IMR-90 (cell line): ENCODE measurements around the gene RNF141. TPM values are rescaled to one million over a fixed set of nuclear protein-coding genes. Genes with fewer than 3 reads are reported as not detected.

Experiments
- ATAC-seq: fragments of 200-7000 bp; cut with Tn5 transposase; 2 replicates; pipeline ENCODE4 v1.9.1; 2020; ENCODE audit warnings: low read depth, mild to moderate bottlenecking, moderate library complexity
- BruUV-seq: library from RNA; stranded (reverse); fragments of 400-500 nt; replicated peaks from 2 replicates; lab custom pipeline; 2021; lab: Mats Ljungman, UMichigan
- CTCF ChIA-PET: fragments of 300-600 bp; formaldehyde crosslinking; extraction: SDS; loops from one replicate; lab custom pipeline; 2021; ENCODE audit warnings: antibody characterized with exemption; lab: Yijun Ruan, JAX
- POLR2A ChIA-PET: fragments of 300-600 bp; sonication (Branson Sonifier 250); formaldehyde crosslinking; loops from one replicate; lab custom pipeline; 2022; ENCODE audit warnings: antibody characterized with exemption; ENCODE audit not compliant: unreplicated experiment; lab: Charles Lee
- DNase-seq: peaks from one replicate; pipeline ENCODE4 v3.0.0; 2013
- H2AFZ ChIP-seq: replicated peaks from 2 replicates; pipeline ENCODE3; 2013; ENCODE audit warnings: low read length, mild to moderate bottlenecking; ENCODE audit not compliant: poor library complexity
- H2AK5ac ChIP-seq: 2 replicates; pipeline ENCODE4 v1.6.1; 2013; ENCODE audit warnings: low read depth, low read length, inconsistent platforms
- H2AK9ac ChIP-seq: replicated peaks from 2 replicates; pipeline ENCODE3; 2013; ENCODE audit warnings: mild to moderate bottlenecking, low read depth, low read length, moderate library complexity; ENCODE audit not compliant: poor library complexity
- H2BK120ac ChIP-seq: 2 replicates; pipeline ENCODE4 v1.6.1; 2013; ENCODE audit warnings: low read depth, low read length, inconsistent platforms
- H2BK15ac ChIP-seq: 3 replicates; pipeline ENCODE4 v1.6.1; 2013; ENCODE audit warnings: low read depth, low read length, inconsistent platforms
- H2BK20ac ChIP-seq: 2 replicates; pipeline ENCODE4 v1.6.1; 2013; ENCODE audit warnings: low read depth, mild to moderate bottlenecking, inconsistent platforms, low read length, moderate library complexity
- H2BK5ac ChIP-seq: 2 replicates; pipeline ENCODE4 v1.6.1; 2013; ENCODE audit warnings: mild to moderate bottlenecking, low read depth, low read length, inconsistent platforms; ENCODE audit not compliant: poor library complexity, severe bottlenecking
- H3K14ac ChIP-seq: replicated peaks from 2 replicates; pipeline ENCODE4 v1.6.1; 2013; ENCODE audit warnings: low read depth, low read length, inconsistent platforms
- H3K18ac ChIP-seq: 2 replicates; pipeline ENCODE4 v1.6.1; 2013; ENCODE audit warnings: low read depth, low read length, control low read depth
- H3K23ac ChIP-seq: 2 replicates; pipeline ENCODE4 v1.6.1; 2013; ENCODE audit warnings: low read depth, low read length, inconsistent platforms
- H3K27ac ChIP-seq: 2 replicates; pipeline ENCODE4 v1.5.1; 2013; ENCODE audit warnings: mild to moderate bottlenecking, control low read depth, low read length; ENCODE audit not compliant: insufficient read depth
- H3K27me3 ChIP-seq: 2 replicates; pipeline ENCODE4 v1.6.1; 2013; ENCODE audit warnings: low read length; ENCODE audit not compliant: control insufficient read depth, insufficient read depth
- H3K36me3 ChIP-seq: 2 replicates; pipeline ENCODE4 v1.6.1; 2013; ENCODE audit warnings: low read length, mixed read lengths; ENCODE audit not compliant: control insufficient read depth, insufficient read depth
- H3K4ac ChIP-seq: 2 replicates; pipeline ENCODE4 v1.6.1; 2013; ENCODE audit warnings: low read depth, low read length, inconsistent platforms
- H3K4me1 ChIP-seq: 2 replicates; pipeline ENCODE4 v1.6.1; 2013; ENCODE audit warnings: low read length, mixed read lengths; ENCODE audit not compliant: control insufficient read depth, insufficient read depth
- H3K4me2 ChIP-seq: 2 replicates; pipeline ENCODE4 v1.6.1; 2013; ENCODE audit warnings: low read depth, mild to moderate bottlenecking, control low read depth, low read length, moderate library complexity
- H3K4me3 ChIP-seq: 2 replicates; pipeline ENCODE4 v1.5.1; 2013; ENCODE audit warnings: low read depth, mild to moderate bottlenecking, control low read depth, low read length, moderate library complexity; ENCODE audit not compliant: insufficient read depth
- H3K56ac ChIP-seq: 2 replicates; pipeline ENCODE4 v1.6.1; 2013; ENCODE audit warnings: low read length, inconsistent platforms; ENCODE audit not compliant: insufficient read depth; ENCODE audit errors: extremely low read depth
- H3K79me1 ChIP-seq, 2 experiments: 2 replicates each; pipeline ENCODE4 v1.6.1; 2013; ENCODE audit warnings: low read length in 2 of 2, inconsistent platforms in 1 of 2, low read depth in 1 of 2
- H3K9ac ChIP-seq: 2 replicates; pipeline ENCODE4 v1.6.1; 2013; ENCODE audit warnings: low read depth, low read length, control low read depth
- H3K9me1 ChIP-seq: 2 replicates; pipeline ENCODE4 v1.6.1; 2013; ENCODE audit warnings: low read length, inconsistent platforms; ENCODE audit not compliant: insufficient read depth
- H3K9me3 ChIP-seq: 2 replicates; pipeline ENCODE4 v1.6.1; 2013; ENCODE audit warnings: low read length; ENCODE audit not compliant: control insufficient read depth, insufficient read depth
- H4K20me1 ChIP-seq: 2 replicates; pipeline ENCODE4 v1.6.1; 2013; ENCODE audit warnings: low read length, inconsistent platforms; ENCODE audit not compliant: insufficient read depth
- H4K5ac ChIP-seq: 2 replicates; pipeline ENCODE4 v1.6.1; 2013; ENCODE audit warnings: mild to moderate bottlenecking, low read depth, low read length, control low read depth
- H4K8ac ChIP-seq, 2 experiments: 2 replicates each; pipeline ENCODE4 v1.6.1; 2013; ENCODE audit warnings: low read depth in 2 of 2, low read length in 2 of 2, control low read depth in 1 of 2, inconsistent platforms in 1 of 2
- H4K91ac ChIP-seq: 2 replicates; pipeline ENCODE4 v1.6.1; 2013; ENCODE audit warnings: low read depth, low read length, inconsistent platforms; ENCODE audit not compliant: insufficient read depth
- CHD1 ChIP-seq: IDR thresholded peaks from 2 replicates; pipeline ENCODE4 v1.6.1; 2012; ENCODE audit warnings: low read depth, low read length, improper control_type of control experiment
- WGBS, 2 experiments: methylation state at CpG; one replicate each; pipeline versions ENCODE4 v1.1.5 to v1.1.7; 2013; ENCODE audit warnings: missing lambda C conversion rate in 2 of 2; ENCODE audit not compliant: insufficient read length in 1 of 2; ENCODE audit errors: extremely low coverage in 2 of 2; 5-methylcytosine and 5-hydroxymethylcytosine counted together
- dilution Hi-C: fragments of 300-500 bp; cut with HindIII; formaldehyde crosslinking; loops from one replicate; pipeline ENCODE4 v1.14.3; 2018; ENCODE audit warnings: low sequenced_read_pairs; ENCODE audit not compliant: unreplicated experiment
- in situ Hi-C: fragments of 300-500 bp; cut with MboI; formaldehyde crosslinking; loops from 3 replicates; pipeline ENCODE4 v1.14.3; 2019; ENCODE audit warnings: low sequenced_read_pairs, inconsistent platforms, mixed read lengths
- intact Hi-C: fragments of 100-400 bp; cut with micrococcal nuclease; formaldehyde crosslinking; loops from 2 replicates; pipeline ENCODE4 v1.10.0; 2022
- polyA plus RNA-seq, 3 experiments: library from polyadenylated mRNA; depleted of rRNA; stranded (reverse); fragments of >200 nt; gene quantifications; 2 replicates each; pipeline ENCODE4 v1.2.3, GENCODE V29; 2012; ENCODE audit warnings: low replicate concordance in 1 of 3
- total RNA-seq: library from RNA; depleted of rRNA; stranded (reverse); fragments of >200 nt; gene quantifications from 2 replicates; pipeline ENCODE4 v1.2.3, GENCODE V29; 2012

The RNF141 gene
- total and polyA plus RNA-seq, 2 of the 4 experiments (the other 2 are of a cell fraction) = 13.8 to 18.6 TPM

- Histone ChIP-seq H2AFZ (no peak overlapping the region), H3K9me3 (no peaks in the 10 kb centered on the region), H3K27ac (no peak overlapping the region), H3K9ac (no peak overlapping the region), H3K14ac (no peak overlapping the region), H2BK15ac (no peak overlapping the region), H3K4ac (no peak overlapping the region), H3K4me3 (no peak overlapping the region), H2AK9ac (no peak overlapping the region), H3K36me3 (peaks cover 30% of the 10 kb centered on the region), H2BK20ac (no peak overlapping the region), H3K56ac (no peak overlapping the region), H2AK5ac (no peak overlapping the region), H2BK120ac (no peak overlapping the region), H2BK5ac (no peak overlapping the region), H4K91ac (no peak overlapping the region), H3K4me2 (no peak overlapping the region), H3K4me1 (no peaks in the 10 kb centered on the region), H4K5ac (no peak overlapping the region), H4K20me1 (peaks cover 14% of the 10 kb centered on the region), H4K8ac (no peak overlapping the region), H3K79me1 (peaks cover 9 to 39% of the 10 kb centered on the region in 2 experiments), H3K18ac (no peak overlapping the region), H3K27me3 (no peaks in the 10 kb centered on the region), H3K23ac (no peak overlapping the region), H3K9me1 (peaks cover 10% of the 10 kb centered on the region; the same call in 1 of the 2 replicates)
- CTCF ChIA-PET = no interaction called here
- no peak for TF ChIP-seq CHD1
- dilution Hi-C loops = no loop called here
- BruUV-seq = no TSS peak
- in situ Hi-C loops = no loop called here
- POLR2A ChIA-PET = no interaction called here
- no peak for DNase-seq
- 86% methylated on average over 1 of the region's 4 CpGs; no CpG with 5 or more reads in 1 of the 2 experiments for WGBS, 2 experiments
- intact Hi-C loops = no loop called here
- no peak for ATAC-seq
Measured at GRCh38 chr11:10473371-10473770, 67.6 kb downstream of the RNF141 start.
